GM15510 (cell line): ENCODE measurements around the gene ARL3.

Experiments used
- POLR2A ChIP-seq: IDR thresholded peaks from 3 replicates; pipeline ENCODE4 v1.6.1; 2011; ENCODE audit warnings: borderline replicate concordance; ENCODE audit not compliant: insufficient read length; ENCODE audit errors: extremely low read depth

The ARL3 gene, protein sequence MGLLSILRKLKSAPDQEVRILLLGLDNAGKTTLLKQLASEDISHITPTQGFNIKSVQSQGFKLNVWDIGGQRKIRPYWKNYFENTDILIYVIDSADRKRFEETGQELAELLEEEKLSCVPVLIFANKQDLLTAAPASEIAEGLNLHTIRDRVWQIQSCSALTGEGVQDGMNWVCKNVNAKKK

DNA sequence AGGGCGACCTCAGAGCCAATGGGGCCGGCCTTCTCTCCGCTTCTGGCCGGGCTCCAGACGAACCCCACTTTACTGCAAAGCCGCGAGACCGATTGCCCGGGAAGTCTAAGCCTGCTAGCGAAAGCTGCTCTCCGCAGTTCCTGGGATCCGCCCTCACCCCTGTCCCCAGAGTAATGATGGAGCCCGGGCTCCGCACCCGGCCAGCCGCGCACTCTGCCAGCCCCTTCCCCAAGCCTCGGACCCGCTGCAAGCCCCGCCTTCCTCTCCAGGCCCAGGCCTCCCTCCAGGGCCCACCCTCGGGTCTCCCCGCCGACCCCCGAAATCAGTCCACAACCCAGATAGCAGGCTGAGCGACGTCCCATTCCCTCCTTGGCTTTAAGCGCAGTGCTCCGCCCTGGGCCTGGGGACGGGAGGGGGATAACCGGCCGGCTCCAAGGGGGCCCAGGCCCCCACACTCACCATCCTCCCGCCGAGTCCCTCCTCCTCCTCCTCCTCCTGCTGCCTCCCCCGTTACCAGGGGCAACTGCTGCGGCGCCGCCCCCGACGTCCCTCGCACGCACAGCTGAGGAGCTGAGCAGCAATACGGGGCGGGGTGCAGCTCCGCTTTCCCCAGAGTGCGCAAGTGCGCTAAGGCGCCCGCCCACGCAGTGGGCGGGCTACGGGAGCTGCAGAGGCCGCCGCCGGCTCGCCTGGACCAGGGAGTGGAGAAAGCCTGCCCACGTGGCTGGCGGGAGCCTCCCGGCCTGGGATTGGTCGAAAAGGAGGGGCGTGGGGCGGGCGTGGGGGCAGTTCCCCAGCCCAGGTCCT, at the start of gene ARL3:
ARL3 (minus strand) TSS at position 584 of the 807 bp plus-strand sequence; CDS start at position 462, 122 bp downstream.
- TF ChIP-seq POLR2A = peak; percentile 51

DNA sequence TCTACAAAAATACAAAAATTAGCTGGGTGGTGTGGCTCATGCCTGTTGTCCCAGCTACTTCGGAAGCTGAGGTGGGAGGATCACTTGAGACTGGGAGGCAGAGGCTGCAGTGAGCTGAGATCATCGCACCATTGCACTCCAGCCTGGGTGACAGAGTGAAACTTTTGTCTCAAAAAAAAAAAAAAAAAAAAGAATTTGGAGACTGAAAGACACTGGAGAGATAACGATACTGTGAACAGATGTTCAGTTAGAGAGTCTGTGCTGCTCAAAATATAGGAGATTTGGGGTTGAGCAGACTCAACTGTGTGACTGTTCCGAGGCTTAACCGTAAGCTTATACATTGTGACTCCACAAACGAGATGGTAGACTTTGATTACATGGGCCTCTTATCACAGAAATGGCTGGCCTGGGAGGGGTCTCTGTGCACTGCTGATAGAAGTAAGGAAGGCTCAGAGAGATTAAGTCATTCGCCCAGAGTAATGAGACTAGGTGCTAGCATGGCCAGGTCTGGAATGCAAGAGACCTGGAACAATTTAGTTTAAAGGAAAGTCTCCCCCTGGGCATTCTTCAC, 48.9 kb upstream of the ARL3 start:
- TF ChIP-seq POLR2A = no peak

DNA sequence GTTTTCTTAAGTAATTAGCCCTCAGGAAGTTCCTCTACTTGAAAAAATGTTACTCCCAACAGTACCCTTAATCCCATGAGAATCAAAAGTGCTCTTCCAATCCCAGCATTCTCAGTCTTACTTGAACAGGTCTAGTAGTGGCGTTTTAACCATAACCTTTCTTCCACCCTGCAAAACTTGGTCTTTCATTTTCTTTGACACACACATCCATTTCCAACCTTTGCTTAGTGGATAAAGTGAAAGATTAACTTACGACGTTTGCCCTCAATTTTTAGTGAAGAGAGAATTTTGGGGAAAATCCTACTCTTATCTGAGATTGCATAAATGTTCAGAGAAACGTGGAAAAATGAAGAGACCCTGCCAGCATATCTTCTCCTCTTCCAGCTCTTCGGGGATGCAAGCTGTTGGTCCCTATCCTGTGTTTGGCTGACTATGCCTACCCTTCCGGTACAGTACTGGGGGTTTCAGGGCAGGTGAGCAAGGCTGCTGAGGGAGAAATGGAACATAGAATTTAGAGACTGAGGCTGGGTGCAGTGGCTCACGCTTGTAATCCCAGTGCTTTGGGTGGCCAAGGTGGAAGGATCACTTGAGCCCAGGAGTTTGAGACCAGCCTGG, 48.3 kb upstream of the ARL3 start:
- TF ChIP-seq POLR2A = no peak

DNA sequence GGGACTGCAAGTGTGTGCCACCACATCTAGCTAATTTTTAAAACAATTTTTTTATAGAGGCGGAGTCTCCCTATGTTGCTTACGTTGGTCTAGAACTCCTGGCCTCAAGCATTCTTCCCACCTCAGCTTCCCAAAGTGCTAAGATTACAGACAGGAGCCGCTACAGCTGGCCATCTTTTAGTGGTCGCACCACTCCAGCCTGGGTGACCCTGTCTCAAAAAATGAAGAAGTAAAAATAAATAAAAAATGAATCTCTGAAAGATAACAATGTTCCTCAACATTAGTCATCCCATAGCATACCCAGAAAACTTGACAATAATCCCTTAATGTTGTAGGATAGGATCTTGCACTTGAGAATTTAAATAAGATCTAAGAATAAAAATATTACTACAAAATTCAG, 47.8 kb upstream of the ARL3 start:
- no peak for TF ChIP-seq POLR2A

DNA sequence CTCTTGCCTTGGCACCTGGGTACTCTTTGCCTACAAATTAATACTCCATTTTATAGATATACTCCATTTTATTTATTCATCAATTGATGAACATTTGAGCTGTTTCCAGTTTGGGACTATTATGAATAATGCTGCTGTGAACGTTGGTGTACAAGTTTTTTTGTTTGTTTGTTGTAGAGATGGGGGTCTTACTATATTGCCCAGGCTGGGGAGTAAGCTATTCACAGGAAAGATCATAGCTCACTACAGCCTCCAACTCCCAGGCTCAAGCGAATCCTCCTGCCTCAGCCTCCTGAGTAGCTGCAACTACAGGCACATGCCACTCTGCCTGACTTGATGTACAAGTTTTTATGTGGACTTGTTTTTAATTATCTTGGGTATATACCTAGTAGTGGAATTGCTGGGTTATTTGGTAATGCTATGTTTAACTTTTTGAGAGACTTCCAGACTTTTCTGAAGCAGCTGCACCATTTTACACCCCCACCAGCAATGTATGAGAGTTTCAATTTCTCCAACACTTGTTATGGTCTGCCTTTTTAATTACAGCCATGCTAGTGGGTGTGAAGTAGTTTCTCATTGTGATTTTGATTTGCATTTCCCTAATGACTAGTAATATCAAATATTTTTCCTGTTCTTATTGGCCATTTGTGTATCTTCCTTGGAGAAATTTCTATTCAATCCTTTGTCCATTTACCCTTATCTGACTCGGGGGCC, 45.5 kb upstream of the ARL3 start:
- no peak for TF ChIP-seq POLR2A

DNA sequence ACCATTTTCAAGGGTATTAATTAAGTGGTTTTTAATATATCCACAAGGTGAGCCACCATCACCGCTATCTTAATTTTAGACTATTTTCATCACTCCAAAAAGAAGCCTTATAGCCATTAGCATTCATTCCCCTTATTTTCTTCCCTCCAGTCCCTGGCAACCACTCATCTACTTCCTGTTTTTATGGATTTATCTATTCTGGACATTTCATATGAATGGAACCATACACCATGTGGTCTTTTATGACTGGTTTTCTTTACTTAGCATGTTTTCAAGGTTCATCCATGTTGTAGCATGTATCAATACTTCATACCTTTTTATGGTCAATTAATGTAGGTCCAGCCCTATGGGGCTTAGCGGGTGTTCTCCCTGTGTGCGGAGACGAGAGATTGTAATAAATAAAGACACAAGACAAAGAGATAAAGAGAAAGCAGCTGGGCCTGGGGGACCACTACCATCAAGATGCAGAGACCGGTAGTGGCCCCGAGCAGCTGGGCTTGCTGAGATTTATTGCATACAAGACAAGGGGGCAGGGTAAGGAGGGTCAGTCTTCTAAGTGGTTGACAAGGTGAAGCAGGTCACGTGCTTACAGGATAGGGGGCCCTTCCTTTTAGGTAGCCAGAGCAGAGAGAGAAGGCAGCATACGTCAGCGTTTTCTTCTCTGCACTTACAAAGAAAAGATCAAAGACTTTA, 44.2 kb upstream of the ARL3 start:
- no peak for TF ChIP-seq POLR2A

DNA sequence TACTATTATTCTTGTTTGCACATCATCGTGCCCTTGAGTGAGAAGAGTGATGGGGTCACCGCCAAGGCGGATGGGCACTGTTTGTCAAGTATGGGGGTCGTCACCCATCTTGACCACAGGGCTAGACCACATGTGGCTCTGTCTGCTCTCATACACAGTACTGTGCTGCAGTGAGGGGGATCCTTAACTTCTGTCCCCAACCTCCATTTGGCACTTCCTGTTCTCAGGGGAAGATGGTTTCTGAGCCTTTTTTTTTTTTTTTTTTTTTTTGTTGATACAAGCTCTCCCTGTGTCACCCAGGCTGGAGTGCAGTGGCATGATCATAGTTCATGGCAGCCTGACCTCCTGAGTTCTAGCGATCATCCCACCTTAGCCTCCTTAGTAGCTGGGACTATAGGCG, 43.1 kb upstream of the ARL3 start:
- no peak for TF ChIP-seq POLR2A

DNA sequence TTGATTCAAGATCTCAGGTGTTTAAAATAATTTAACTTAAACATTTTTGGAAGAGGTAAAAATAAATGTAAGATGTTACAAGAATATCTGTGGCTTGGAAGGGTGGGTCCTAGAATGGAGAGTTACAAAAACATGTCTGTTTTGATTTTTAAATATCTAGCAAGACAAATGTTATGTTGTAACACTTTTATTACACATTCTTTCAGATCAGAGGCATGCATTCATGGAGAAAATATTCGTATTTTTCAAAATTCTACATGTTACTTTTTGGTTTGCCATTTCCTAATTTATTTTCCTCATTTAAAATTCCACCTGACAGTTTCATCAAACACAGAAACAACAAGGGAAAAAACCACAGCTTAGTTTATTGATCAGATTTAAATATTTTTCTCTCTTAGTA, 39.5 kb upstream of the ARL3 start:
- no peak for TF ChIP-seq POLR2A

DNA sequence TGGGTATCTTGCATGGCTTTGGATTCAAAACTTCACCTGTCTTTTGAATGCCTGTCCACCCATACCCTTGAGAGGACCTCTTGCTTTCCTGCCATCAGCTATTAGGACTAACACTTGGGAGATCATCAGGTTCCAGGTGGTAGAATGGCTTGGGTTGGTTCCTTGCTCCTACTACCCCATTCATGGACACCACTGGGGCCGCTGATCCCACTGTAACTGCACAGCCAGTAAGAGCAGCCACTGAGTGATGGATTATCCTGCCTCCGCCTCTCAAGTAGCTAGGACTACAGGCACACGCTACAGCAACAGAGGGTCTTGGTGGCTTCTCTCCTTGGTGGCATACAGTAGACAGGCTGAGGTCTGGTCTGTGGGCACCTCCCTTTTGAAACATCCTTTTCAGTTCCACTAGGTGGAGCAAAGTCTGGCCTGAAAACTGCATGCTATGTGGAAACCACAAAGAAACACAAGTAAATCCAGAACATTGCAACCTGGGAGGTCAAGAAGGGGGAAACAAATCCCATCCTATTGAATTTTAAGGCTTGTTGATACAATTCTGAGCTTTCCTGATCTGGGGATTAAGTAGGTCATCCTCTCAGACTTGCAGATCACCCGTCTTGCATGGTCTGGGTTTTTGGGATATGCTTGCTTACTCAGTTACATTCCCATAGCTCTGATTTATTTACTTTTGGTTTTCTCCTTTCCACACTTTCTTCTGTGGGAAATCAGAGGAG, 38.9 kb upstream of the ARL3 start:
- no peak for TF ChIP-seq POLR2A

DNA sequence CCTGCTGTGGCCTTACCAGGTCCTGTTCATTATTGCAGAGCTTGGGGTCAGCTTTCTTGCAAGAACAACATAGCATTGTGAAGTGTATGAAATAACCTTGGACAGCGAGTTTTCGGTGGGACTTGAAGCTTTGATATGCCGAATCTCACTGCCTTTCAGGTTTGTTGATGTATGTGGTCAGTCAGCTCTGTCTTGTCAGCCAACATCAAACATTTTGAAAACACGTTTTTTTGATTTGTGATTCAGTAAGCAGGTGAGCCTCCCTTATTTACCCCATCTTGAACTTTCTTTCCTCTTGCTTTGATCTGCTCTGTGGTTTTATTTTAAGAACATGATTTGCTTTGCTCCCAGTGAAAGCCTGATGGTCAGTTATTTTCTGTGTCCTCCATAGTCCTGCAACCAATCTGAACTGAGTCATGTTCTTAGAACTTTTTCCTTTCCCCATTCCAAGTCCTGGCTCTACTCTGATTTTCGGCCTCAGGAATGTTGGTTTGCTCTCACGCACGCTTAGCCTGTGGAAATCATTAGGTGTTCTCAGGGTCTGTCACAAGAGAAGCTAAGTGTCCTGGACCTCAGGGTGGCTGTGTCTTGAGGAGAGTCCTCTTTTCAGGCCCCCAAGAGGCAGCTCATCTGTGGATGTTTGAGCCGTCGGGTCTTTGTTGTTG, 38.2 kb upstream of the ARL3 start:
- no peak for TF ChIP-seq POLR2A

DNA sequence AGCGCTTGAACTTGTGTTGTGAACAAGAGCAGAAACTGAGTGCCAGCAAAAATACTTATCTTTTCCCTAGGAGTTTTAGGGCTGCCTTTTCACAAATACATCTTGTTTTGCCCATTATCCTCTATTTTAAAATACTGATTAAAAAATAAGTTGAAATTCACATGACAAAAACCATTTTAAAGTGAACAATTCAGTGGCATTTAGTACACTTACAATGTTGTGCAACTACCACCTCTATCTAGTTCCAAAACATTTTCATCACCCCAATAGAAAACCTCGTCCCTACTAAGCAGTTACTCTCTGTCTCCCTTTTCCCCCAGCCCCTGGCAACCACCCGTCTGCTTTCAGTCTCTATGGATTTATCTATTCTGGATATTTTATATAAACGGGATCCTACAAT, 31.0 kb upstream of the ARL3 start:
- TF ChIP-seq POLR2A = no peak

DNA sequence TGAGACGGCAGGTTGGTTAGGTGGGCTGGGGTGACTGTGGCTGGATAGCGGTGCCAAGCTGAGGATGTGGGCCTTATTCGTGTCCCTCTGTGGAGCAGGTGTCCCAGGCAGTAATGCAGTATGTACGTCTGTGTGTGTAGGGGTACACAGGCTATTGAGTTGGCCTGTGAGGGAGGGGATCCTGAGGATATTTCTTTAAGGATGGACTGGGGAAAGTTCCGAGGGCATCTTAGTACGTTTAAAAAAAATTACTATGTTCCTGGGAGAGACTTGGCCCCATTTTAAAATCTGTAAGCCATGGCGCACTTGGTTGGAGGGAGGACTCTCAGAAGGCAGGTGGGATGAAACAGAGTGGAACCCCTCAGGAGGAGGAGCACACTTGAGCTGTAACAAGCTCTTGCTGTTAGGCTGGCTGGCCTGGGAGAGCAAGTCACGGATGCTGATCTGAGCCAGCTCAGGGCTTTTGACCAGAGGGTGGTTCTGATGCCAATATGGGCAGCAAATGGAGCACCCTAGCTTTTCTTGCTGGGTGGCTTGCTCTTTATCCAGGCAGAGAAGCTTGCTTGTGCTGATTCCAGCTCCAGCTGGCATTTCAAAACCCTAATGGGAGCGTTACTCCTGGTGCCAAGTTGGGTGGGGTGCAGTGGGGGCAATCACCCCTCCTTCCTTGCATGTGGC, 30.3 kb upstream of the ARL3 start:
- no peak for TF ChIP-seq POLR2A

DNA sequence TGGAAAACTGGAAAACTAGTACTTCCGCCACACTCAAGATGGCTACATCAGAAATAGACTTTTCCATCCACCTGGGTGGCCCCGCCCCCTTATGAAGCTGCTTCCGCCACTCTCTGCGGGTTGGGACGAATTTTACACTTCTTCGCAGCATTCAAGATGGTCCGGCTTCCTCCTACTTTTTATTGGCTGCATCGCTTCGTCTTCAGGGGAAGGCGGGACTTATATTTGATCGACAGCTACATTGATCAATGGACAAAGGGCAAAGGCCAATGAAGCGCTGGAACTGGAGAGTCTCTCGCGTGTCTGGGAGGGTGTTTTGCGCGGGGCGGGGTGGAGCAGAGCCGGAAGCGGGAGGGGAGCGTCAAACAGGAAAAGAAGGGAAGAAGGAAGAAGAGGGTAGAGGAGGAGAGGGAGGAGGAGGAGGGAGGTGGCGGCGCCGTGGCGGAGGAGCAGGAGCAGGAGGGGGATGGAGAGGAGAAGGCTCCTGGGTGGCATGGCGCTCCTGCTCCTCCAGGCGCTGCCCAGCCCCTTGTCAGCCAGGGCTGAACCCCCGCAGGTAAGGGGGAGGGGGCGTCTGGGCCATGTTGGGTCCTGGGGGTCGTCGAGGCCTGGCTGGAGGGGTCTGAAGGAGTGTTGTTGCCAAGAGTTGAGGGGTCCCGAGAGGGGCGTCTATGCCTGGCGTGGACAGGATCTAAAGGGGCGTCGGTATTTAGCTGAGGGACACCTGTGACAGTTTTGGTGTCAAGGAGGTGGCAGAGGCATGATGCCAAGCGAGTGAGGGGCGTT, 29.6 kb upstream of the ARL3 start, which contains the start of gene WBP1L:
WBP1L (plus strand) TSS at position 361 of the 786 bp plus-strand sequence; CDS start at position 467, 106 bp downstream.
- TF ChIP-seq POLR2A = peak; percentile 52
